Rectal smooth muscle tissue (tissue), 1 donor: ENCODE data around the gene PNPLA1.

ENCODE experiments used
- H3K27ac ChIP-seq: one replicate; pipeline ENCODE4 v1.7.0; 2013; ENCODE audit warnings: low read depth, low read length, inconsistent platforms
- H3K27me3 ChIP-seq: one replicate; pipeline ENCODE4 v1.7.0; 2013; ENCODE audit warnings: low read length; ENCODE audit not compliant: control insufficient read depth, insufficient read depth
- H3K36me3 ChIP-seq: one replicate; pipeline ENCODE4 v1.7.0; 2013; ENCODE audit warnings: low read length; ENCODE audit not compliant: control insufficient read depth, insufficient read depth
- H3K4me1 ChIP-seq: one replicate; pipeline ENCODE4 v1.7.0; 2013; ENCODE audit warnings: low read length; ENCODE audit not compliant: control insufficient read depth, insufficient read depth
- H3K4me3 ChIP-seq: one replicate; pipeline ENCODE4 v1.7.0; 2013; ENCODE audit warnings: low read length
- H3K9ac ChIP-seq: one replicate; pipeline ENCODE4 v1.7.0; 2013; ENCODE audit warnings: low read length

The PNPLA1 gene, protein sequence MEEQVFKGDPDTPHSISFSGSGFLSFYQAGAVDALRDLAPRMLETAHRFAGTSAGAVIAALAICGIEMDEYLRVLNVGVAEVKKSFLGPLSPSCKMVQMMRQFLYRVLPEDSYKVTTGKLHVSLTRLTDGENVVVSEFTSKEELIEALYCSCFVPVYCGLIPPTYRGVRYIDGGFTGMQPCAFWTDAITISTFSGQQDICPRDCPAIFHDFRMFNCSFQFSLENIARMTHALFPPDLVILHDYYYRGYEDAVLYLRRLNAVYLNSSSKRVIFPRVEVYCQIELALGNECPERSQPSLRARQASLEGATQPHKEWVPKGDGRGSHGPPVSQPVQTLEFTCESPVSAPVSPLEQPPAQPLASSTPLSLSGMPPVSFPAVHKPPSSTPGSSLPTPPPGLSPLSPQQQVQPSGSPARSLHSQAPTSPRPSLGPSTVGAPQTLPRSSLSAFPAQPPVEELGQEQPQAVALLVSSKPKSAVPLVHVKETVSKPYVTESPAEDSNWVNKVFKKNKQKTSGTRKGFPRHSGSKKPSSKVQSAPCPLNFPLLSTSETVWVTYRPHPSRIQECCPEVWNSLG

DNA sequence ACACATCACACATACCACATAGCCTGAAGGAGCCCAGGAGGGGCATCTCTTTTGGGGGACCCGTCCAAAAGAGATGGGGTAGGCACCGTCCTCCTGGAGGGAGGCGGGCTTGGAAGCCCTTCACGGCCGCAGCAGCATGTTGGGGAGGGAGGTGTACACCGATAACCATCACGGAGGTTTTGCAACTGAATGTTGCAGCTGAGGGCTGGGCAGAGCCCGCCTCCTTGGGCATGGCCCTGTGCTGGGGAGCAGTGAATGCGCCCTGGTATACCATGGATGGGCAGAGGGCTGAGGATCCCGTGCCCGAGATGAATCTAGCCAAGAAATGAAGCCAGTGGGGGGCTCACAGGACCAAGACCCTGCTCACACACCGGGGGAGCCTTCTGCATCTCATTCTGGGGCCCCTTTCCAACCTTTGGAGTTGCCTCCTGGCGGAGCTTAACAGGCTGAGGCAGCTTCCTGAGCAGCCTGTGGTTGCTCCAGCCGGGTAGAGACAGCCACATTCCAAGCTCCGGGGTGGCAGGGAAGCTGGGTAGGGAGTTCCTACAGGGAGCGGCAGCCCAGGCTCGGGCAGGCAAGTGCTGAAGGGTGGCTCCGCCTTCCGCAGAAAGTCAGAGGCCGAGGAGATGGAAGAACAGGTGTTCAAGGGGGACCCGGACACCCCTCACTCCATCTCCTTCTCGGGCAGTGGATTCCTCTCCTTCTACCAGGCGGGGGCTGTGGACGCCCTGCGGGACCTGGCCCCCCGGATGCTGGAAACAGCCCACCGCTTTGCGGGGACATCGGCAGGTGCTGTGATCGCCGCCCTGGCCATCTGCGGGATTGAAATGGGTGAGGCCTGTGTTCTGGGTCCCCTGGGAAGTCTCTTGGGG lies at the start of gene PNPLA1:
Gene PNPLA1, plus strand, starts transcription at position 227 of the 872 bp plus-strand sequence. Its CDS starts 400 bp downstream, at position 627.
- Histone ChIP-seq H3K4me3 (no peak within 1 kb of the TSS), H3K36me3 (no peaks in the 10 kb centered on the region), H3K27ac (no peak within 1 kb of the TSS), H3K27me3 (peaks cover 5% of the 10 kb centered on the region), H3K9ac (no peak within 1 kb of the TSS), H3K4me1 (no peaks in the 10 kb centered on the region)

DNA sequence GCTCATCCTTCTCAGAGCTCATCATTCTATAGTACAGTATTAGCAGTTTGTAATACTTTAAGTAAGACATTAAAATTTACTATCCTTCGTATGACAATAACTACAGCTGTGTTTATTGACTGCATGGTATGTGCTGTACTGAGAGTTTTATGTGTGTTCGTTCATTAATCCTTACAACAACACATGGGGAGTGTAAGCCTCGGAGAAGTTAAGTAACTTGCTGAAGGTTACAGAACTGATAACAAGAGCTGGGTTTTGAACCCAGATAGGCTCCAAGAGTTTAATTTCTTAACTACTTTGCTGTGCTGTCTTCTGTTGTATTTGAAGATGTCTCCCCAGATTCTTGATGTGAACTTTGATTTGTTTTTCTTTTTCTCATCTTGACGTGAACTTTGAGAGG lies 49.6 kb upstream of the PNPLA1 start:
- H3K9ac ChIP-seq = no peak overlapping the region
- no peak overlapping the region for H3K4me3 ChIP-seq
- H3K36me3 ChIP-seq = peaks cover 22% of the 10 kb centered on the region
- no peaks in the 10 kb centered on the region for H3K27me3 ChIP-seq
- no peak overlapping the region for H3K27ac ChIP-seq
- H3K4me1 ChIP-seq = no peaks in the 10 kb centered on the region

DNA sequence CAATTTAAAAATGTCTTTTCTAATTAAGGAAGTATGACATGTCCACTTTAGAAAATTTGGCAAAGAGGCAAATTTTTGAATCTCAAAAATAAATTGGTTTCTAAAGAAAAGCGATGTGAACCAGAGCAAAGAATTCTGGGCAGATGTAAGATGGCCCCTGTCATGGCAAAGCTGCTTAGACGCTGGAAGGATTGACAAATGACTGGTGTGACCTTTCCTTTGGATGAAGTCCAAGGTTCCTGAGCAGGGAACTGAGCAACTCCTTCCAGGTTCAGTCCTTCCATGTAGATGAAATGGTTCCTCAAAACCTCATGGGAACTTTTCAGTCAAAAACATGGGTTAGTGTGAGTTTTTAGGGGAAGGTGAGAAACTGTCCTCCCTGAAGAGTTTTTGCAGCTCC lies 48.2 kb upstream of the PNPLA1 start:
- no peaks in the 10 kb centered on the region for H3K4me1 ChIP-seq
- peaks cover 20% of the 10 kb centered on the region for H3K36me3 ChIP-seq

DNA sequence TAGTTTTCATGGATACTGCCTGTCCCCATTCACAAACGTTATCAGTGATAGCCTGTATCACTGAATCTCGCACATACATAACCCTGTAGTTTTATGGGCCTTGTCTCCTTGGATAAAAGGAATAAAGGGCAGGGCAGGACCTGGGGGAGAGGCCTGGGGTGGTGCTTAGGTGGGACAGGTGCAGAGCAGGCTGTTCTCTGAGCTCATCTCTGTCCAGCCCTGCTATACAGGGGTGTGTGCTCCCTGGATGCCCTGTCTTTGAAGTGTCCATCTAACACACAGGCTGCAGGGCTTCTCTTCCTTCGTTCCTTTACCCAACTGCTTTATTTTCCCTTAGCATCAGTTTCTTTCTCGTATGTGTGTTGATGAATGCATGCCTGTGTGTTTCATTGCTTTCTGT lies 46.9 kb upstream of the PNPLA1 start:
- Histone ChIP-seq H3K4me3 (no peak overlapping the region), H3K4me1 (no peaks in the 10 kb centered on the region), H3K27ac (no peak overlapping the region), H3K27me3 (no peaks in the 10 kb centered on the region), H3K36me3 (peaks cover 17% of the 10 kb centered on the region), H3K9ac (no peak overlapping the region)

More for the DNA sequence above, 48.2 kb upstream of the PNPLA1 start:
- Histone ChIP-seq H3K27ac (no peak overlapping the region), H3K4me3 (no peak overlapping the region), H3K9ac (no peak overlapping the region), H3K27me3 (no peaks in the 10 kb centered on the region)

DNA sequence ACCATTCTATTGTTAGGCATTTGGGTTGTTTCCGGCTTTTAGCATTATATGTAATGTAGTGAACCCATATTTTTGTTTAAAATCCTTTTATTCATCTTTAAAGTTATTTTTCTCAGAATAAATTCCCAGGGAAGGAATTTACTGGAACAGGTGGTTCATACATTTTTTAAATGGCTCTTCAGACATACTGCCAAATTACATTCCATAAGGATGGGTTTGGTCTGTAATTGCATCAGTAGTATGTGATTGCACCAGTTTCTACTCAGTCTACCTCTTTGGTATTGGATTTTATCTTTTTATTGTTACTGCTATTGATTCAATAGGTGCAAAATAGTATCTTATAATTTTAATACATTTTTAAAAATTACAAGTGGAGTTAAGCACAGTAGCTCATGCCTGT lies 46.2 kb upstream of the PNPLA1 start:
- Histone ChIP-seq H3K27me3 (no peaks in the 10 kb centered on the region), H3K4me3 (no peak overlapping the region), H3K4me1 (no peaks in the 10 kb centered on the region), H3K9ac (no peak overlapping the region), H3K36me3 (peaks cover 21% of the 10 kb centered on the region), H3K27ac (no peak overlapping the region)

DNA sequence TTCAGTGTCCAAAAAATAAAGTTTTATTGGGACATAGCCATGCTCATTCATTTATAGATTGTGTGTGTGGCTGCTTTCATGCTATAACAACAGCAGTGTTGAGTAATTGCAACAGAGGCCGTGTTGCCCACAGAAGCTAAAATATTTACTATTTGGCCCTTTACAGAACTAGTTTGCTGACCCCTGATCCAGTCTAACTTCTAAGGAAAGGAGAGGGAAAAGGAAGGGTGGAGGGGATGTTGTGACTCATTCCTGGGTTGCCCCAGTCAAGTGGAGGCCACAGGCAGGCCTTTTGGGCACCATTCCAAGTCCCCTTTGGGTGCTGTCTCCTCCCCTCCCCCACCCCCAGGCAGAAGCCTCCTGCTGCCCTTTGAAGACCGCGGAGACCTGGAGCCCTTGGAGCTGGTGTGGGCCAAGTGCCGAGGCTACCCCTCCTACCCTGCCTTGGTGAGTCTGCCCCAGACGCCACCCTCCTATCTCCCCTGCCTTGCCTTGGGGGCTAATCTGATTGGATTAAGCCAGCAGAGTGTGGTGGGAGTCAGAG lies 44.9 kb upstream of the PNPLA1 start:
- Histone ChIP-seq H3K27ac (no peak overlapping the region), H3K27me3 (no peaks in the 10 kb centered on the region), H3K9ac (no peak overlapping the region), H3K36me3 (peaks cover 25% of the 10 kb centered on the region), H3K4me1 (no peaks in the 10 kb centered on the region), H3K4me3 (no peak overlapping the region)

DNA sequence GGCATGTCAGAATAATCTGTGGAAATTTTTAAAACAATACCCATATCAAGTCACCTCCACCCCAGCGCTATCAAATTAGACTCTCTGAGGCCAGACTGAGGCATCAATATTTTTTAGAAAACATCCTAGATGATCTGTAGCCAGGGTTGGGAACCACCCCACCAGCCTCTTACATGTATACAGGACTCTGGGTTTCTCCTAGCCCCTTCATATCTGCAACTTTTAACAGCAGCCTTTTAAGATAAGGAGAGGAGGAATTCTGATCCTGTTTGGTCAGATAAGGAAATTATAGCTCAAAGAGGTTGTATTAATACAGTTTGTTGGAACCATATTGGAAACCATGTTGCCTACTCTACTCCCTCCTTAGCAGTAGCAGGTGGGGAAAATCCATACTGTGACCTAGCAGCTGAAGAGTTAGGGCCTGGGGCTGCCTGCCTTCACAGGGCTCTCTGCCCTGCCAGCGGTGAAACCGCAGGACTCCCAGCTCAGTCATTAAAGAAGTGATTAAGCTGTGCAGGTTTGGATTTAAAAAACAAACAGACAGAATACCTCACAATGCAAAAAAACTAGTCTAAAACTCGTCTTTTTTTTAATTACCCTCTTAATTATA lies 43.3 kb upstream of the PNPLA1 start:
- no peak overlapping the region for H3K9ac ChIP-seq

DNA sequence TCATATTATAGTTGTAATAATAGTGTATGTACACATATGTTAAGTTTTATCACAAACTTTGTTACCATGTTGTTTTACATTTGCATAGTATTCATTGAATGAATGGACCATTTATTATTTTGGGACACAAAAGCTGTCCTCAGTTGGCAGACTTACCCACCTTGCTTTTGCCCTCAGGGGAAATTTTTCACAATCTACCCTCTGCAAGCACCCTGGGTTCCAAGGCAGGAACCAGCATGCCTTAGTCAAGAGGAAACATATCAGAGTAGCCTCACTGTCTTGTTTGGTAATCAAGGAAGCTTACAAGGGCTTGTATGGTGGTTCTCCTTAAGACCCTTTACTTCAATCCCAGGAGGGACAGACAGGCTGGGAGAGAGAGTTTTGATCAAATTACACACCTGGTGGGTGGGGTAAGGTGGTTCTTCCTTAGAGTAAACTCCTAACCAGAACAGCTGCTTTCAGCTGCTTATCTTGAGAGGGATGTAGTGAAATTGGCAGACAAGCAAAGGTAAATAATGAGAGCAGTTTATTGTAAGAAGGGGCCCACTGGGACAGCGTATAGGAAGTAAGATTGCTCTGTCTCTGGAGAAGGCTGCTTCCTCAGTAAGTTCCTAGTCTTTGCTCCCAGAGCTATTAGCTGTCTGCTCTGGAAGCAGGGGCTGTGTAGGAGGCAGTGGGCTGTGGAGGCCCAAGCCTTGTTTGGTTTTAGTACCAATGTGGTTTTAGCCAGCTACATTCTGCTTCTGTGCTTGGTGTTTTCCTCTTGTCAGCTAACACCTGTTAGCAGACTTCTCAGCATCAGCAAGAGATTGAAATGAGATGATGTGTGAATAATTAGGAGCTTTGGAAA lies 42.3 kb upstream of the PNPLA1 start:
- Histone ChIP-seq H3K9ac (no peak overlapping the region), H3K4me1 (no peaks in the 10 kb centered on the region), H3K36me3 (peaks cover 29% of the 10 kb centered on the region), H3K27ac (no peak overlapping the region), H3K27me3 (no peaks in the 10 kb centered on the region), H3K4me3 (no peak overlapping the region)

More for the DNA sequence above, 43.3 kb upstream of the PNPLA1 start:
- no peak overlapping the region for H3K4me3 ChIP-seq
- no peaks in the 10 kb centered on the region for H3K27me3 ChIP-seq
- no peak overlapping the region for H3K27ac ChIP-seq
- no peaks in the 10 kb centered on the region for H3K4me1 ChIP-seq
- H3K36me3 ChIP-seq = peaks cover 29% of the 10 kb centered on the region

DNA sequence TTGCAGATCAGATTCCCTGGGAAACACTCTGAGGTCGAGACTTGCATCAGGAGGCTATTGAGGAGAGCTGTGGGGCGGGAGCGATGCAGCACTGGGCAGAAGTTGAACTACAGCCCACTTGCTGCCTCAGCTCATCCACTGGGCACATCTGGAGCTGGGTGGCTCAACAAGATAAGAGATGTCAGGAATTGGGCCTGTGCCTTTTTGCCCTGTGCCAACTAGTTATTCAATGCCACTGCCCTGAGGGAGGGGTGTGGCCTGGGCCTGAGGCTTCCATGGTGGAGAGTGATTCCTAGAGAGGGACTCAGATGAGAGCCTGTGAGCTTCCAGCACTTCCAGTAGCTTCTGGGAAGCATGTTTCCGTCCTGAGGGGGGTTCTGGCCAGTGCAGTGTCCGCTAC lies 40.6 kb upstream of the PNPLA1 start:
- Histone ChIP-seq H3K9ac (no peak overlapping the region), H3K36me3 (peaks cover 32% of the 10 kb centered on the region), H3K4me3 (no peak overlapping the region), H3K27me3 (no peaks in the 10 kb centered on the region), H3K4me1 (no peaks in the 10 kb centered on the region), H3K27ac (no peak overlapping the region)

DNA sequence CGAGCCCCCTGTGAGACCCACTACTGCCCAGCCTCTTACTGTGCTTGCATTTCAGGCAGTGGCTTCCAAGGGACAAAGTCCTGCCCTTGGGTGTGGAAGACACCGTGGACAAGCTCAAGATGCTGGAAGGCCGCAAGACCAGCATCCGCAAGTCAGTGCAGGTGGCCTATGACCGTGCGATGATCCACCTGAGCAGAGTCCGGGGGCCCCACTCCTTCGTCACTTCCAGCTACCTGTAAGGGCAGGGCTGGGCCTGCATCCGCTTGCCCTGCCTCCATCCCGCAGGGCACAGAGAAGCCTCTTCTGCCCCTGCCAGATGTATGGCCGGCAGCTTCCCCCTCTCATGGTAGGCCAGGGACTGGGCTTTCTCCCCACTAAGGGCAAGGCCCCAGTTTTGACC lies 39.5 kb upstream of the PNPLA1 start:
- Histone ChIP-seq H3K36me3 (peaks cover 24% of the 10 kb centered on the region), H3K4me1 (no peaks in the 10 kb centered on the region), H3K27me3 (no peaks in the 10 kb centered on the region), H3K4me3 (no peak overlapping the region), H3K9ac (no peak overlapping the region), H3K27ac (no peak overlapping the region)

DNA sequence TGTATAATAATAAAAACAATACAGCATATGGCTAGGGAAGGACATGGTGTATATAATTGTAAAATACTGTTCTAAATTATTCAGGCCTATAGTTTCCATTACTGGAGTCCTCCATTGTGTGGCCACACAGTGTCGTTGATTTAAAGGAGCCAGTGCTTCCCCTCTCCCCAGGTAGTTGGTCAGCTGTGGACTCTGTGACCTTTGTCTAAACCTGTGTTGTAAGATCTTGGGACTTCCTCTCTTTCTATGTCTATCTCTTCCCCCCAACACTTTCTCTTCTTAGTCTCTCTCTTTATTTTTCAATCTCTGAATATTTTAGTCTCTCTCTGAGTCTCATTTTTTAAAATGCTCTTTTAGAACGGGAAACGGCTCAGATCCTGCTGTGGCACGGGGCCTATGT lies 37.7 kb upstream of the PNPLA1 start:
- no peak overlapping the region for H3K9ac ChIP-seq
- peaks cover 24% of the 10 kb centered on the region for H3K36me3 ChIP-seq
- H3K4me3 ChIP-seq = no peak overlapping the region
- H3K4me1 ChIP-seq = no peaks in the 10 kb centered on the region
- H3K27me3 ChIP-seq = no peaks in the 10 kb centered on the region
- no peak overlapping the region for H3K27ac ChIP-seq
